SIG-M5 treated with dmso at 0.1 percent for 504 hours (cell line): ENCODE measurements around the gene VSTM4.

ENCODE experiments used
- DNase-seq: peaks from one replicate; lab custom pipeline; 2025; ENCODE audit not compliant: unreplicated experiment; lab: John Stamatoyannopoulos, UW

The VSTM4 gene

GRCh38 chr10:48974510-48975156 lies 140.7 kb downstream of the VSTM4 start:
- DNase-seq = no peak

GRCh38 chr10:48973065-48973464 lies 142.3 kb downstream of the VSTM4 start:
- no peak for DNase-seq

GRCh38 chr10:48970654-48971053 lies 144.7 kb downstream of the VSTM4 start:
- no peak for DNase-seq

GRCh38 chr10:48970046-48970445 lies 145.3 kb downstream of the VSTM4 start:
- DNase-seq = no peak

GRCh38 chr10:48968036-48968435 lies 147.3 kb downstream of the VSTM4 start:
- DNase-seq = no peak

GRCh38 chr10:48965460-48965859 lies 149.9 kb downstream of the VSTM4 start:
- no peak for DNase-seq
